Astrocyte of the cerebellum (primary cell): ENCODE data around the gene CNNM3.

Source experiments
- DNase-seq: peaks from one replicate; pipeline ENCODE4 v3.0.0-alpha.2; 2011; ENCODE audit warnings: low read depth
- H3K4me3 ChIP-seq: 2 replicates; pipeline ENCODE4 v1.5.1; 2011; ENCODE audit warnings: mild to moderate bottlenecking, low read depth, low read length, moderate library complexity
- CTCF ChIP-seq: IDR thresholded peaks from 2 replicates; pipeline ENCODE4 v1.5.1; 2012; ENCODE audit warnings: low read length, low read depth, moderate library complexity, mild to moderate bottlenecking; ENCODE audit errors: missing control alignments
- in situ Hi-C: cut with HindIII; loops from 2 replicates; pipeline ENCODE4 v1.10.0; 2017; ENCODE audit warnings: low sequenced_read_pairs

CNNM3 gene

GRCh38 chr2:96771796-96772618 lies 44.1 kb upstream of the CNNM3 start:
- in situ Hi-C loops, result no loop called here
- H3K4me3 ChIP-seq, result no peak overlapping the region
- no peak for TF ChIP-seq CTCF
- DNase-seq, result no peak

GRCh38 chr2:96772903-96773671 lies 43.0 kb upstream of the CNNM3 start:
- H3K4me3 ChIP-seq, result no peak overlapping the region
- DNase-seq, result no peak
- TF ChIP-seq CTCF, result no peak
- in situ Hi-C loops, result no loop called here

- in situ Hi-C loops, result no loop called here
- DNase-seq, result no peak
- no peak overlapping the region for H3K4me3 ChIP-seq
- TF ChIP-seq CTCF, result no peak
Measured at GRCh38 chr2:96773922-96774321, 42.1 kb upstream of the CNNM3 start.

- H3K4me3 ChIP-seq, result no peak overlapping the region
- in situ Hi-C loops, result no loop called here
- DNase-seq, result no peak
- TF ChIP-seq CTCF, result no peak
Measured at GRCh38 chr2:96775160-96775559, 40.9 kb upstream of the CNNM3 start.

- TF ChIP-seq CTCF, result no peak
- in situ Hi-C loops, result no loop called here
- DNase-seq, result no peak
- no peak overlapping the region for H3K4me3 ChIP-seq
Measured at GRCh38 chr2:96783388-96783787, 32.7 kb upstream of the CNNM3 start.

GRCh38 chr2:96787411-96787810 lies 28.7 kb upstream of the CNNM3 start:
- no peak for TF ChIP-seq CTCF
- in situ Hi-C loops, result no loop called here
- no peak overlapping the region for H3K4me3 ChIP-seq
- no peak for DNase-seq
